ENCODE measurements around the gene MRPL52. TPM values are rescaled to one million over a fixed set of nuclear protein-coding genes. Genes with fewer than 3 reads are reported as not detected.

MRPL52 gene
- total RNA-seq, 6 experiments from 2014 or later = 135 to 195 (median 167) TPM

DNA sequence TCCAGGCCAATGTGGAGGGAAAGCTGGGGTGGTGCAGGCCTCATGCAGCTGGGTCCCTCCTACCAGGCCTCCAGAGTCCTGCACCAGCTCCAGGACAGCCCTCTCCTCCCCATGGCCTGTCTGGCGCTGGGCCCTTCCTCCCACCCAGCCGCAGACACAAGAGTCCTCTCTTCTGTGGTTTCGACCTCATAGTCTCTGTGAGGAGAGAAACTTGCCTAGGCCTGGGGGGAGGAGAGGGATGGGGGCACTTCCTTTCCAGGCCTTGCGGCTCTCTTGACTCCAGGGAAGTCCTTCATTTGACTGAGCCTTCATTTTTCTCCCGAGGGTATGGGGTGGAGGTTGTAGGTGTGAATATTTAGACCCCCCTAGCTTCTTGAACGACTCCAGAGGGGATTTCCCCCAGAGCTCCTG lies 8.9 kb downstream of the MRPL52 start:
- H3K27me3 Mint-ChIP-seq (ENCODE audit: insufficient read depth) = peaks cover 2% of the 10 kb centered on the region
- TF ChIP-seq, protein P1, sequence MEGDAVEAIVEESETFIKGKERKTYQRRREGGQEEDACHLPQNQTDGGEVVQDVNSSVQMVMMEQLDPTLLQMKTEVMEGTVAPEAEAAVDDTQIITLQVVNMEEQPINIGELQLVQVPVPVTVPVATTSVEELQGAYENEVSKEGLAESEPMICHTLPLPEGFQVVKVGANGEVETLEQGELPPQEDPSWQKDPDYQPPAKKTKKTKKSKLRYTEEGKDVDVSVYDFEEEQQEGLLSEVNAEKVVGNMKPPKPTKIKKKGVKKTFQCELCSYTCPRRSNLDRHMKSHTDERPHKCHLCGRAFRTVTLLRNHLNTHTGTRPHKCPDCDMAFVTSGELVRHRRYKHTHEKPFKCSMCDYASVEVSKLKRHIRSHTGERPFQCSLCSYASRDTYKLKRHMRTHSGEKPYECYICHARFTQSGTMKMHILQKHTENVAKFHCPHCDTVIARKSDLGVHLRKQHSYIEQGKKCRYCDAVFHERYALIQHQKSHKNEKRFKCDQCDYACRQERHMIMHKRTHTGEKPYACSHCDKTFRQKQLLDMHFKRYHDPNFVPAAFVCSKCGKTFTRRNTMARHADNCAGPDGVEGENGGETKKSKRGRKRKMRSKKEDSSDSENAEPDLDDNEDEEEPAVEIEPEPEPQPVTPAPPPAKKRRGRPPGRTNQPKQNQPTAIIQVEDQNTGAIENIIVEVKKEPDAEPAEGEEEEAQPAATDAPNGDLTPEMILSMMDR (IDR thresholded peaks at IDR 0.05) = no peak
- peaks cover 38% of the 10 kb centered on the region for H3K36me3 Mint-ChIP-seq (ENCODE audit: low read depth)
- peak; percentile 61 for DNase-seq
- peak overlapping the region; percentile 99 for H3K4me3 Mint-ChIP-seq
- peak overlapping the region; percentile 93 for H3K27ac Mint-ChIP-seq
- peaks cover 44% of the 10 kb centered on the region for H3K4me1 Mint-ChIP-seq (ENCODE audit: low read depth)
- H3K9me3 Mint-ChIP-seq = no peaks in the 10 kb centered on the region

DNA sequence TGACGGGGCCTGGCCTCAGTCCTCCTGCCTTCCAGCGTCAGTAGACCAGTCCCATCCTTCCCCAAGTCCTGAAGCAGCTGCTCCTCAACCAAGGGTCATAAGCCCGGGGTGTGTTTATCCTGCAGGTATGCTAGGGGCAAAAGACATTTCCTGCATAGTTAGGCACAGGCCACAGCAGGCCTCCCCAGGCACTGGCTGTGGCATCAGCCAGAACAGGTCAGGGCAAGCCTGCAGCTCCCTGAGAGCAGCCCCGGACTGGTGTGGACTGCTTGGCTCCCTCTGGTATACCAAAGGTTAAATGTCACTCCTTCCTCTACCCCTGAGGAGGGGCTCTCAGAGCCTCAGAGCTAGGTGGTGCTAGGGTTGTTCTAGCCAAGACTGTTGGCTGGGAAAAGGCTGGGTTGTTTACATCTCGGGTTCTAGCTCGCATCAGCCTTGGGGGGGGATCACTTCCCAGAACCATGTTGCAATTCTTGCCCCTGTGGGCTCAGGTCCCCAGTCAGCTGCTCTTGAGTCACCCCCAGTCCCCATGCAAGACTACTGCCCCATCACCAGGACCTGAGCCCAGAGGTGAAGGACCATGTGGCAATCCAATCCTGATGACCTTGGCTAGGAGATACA lies 9.6 kb downstream of the MRPL52 start:
- peaks cover 40% of the 10 kb centered on the region for H3K36me3 Mint-ChIP-seq (ENCODE audit: low read depth)
- H3K27me3 Mint-ChIP-seq (ENCODE audit: insufficient read depth) = peaks cover 2% of the 10 kb centered on the region
- no peaks in the 10 kb centered on the region for H3K9me3 Mint-ChIP-seq
- H3K27ac Mint-ChIP-seq = peak overlapping the region; percentile 93
- no peak for DNase-seq
- peak overlapping the region; percentile 99 for H3K4me3 Mint-ChIP-seq
- TF ChIP-seq, protein P1 (IDR thresholded peaks at IDR 0.05) = no peak
- H3K4me1 Mint-ChIP-seq (ENCODE audit: low read depth) = peaks cover 44% of the 10 kb centered on the region

DNA sequence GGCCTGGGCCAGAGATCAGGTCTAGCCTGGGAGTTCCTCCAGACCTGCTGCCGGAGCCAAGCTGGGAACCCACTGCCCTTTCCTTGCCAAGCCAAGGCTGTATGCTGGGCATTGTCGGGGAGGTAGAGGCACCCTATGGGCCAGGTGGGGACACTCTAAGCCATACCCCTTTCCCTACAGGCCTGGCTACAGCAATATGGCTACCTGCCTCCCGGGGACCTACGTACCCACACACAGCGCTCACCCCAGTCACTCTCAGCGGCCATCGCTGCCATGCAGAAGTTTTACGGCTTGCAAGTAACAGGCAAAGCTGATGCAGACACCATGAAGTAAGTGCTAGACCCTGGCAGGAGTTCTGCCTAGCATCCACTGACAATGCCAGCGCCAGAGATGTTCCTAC lies 11.6 kb downstream of the MRPL52 start:
- peaks cover 54% of the 10 kb centered on the region for H3K36me3 Mint-ChIP-seq (ENCODE audit: low read depth)
- no peak overlapping the region for H3K4me3 Mint-ChIP-seq
- peaks cover 2% of the 10 kb centered on the region for H3K27me3 Mint-ChIP-seq (ENCODE audit: insufficient read depth)
- no peak for DNase-seq
- H3K9me3 Mint-ChIP-seq = no peaks in the 10 kb centered on the region
- H3K4me1 Mint-ChIP-seq (ENCODE audit: low read depth) = peaks cover 45% of the 10 kb centered on the region
- TF ChIP-seq, protein P1 (IDR thresholded peaks at IDR 0.05) = no peak
- H3K27ac Mint-ChIP-seq = peak overlapping the region; percentile 93

DNA sequence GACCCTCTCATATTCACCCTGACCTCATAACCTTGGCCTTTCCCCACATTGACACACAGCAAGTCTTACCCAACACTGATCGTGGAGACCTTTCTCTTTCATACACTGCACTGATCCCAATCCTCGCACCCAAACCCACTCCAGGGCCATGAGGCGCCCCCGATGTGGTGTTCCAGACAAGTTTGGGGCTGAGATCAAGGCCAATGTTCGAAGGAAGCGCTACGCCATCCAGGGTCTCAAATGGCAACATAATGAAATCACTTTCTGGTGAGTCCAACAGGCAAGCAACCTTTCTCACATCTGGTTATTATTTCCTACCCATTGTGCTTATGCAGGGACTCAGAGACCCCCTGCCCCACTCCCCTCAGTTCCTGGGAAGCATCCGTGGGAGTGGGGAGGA lies 12.1 kb downstream of the MRPL52 start:
- Mint-ChIP-seq H3K27ac (peak overlapping the region; percentile 93), H3K4me3 (no peak overlapping the region), H3K9me3 (no peaks in the 10 kb centered on the region), H3K27me3 (ENCODE audit: insufficient read depth) (peaks cover 2% of the 10 kb centered on the region), H3K36me3 (ENCODE audit: low read depth) (peaks cover 53% of the 10 kb centered on the region), H3K4me1 (ENCODE audit: low read depth) (peaks cover 49% of the 10 kb centered on the region)
- no peak for DNase-seq
- TF ChIP-seq, protein P1 (IDR thresholded peaks at IDR 0.05) = no peak

DNA sequence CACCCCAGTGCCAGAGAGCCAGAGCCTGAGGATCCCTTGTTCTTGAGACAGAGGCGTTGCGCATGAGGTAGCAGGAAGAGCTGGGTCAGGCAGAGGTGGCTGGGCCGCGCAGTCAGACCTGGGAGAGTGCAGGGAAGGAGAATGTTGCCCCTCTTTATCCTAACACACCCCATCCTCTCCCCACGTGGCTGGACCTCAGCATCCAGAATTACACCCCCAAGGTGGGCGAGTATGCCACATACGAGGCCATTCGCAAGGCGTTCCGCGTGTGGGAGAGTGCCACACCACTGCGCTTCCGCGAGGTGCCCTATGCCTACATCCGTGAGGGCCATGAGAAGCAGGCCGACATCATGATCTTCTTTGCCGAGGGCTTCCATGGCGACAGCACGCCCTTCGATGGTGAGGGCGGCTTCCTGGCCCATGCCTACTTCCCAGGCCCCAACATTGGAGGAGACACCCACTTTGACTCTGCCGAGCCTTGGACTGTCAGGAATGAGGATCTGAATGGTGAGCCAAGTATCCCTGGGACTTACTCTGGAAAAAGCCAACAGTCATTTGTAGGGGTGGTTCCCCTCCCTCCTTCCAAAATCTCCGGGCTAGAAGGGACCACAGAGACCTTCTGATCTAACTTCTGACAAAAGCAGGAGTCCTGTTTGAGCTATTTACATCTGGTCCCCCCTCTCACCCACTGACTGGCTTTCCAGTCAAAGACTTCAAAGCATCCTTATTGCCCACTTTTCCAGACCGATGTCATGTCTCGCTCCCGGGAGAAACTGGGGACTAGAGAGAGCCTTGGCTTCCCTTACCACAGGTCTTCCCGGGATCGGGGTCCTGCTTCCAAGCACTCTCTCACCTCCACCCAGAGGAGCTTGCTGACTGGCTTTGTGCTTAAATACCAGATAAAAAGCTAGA lies 12.8 kb downstream of the MRPL52 start:
- no peak for DNase-seq
- H3K4me3 Mint-ChIP-seq = no peak overlapping the region
- H3K4me1 Mint-ChIP-seq (ENCODE audit: low read depth) = peaks cover 53% of the 10 kb centered on the region
- H3K27ac Mint-ChIP-seq = peak overlapping the region; percentile 93
- TF ChIP-seq, protein P1 (IDR thresholded peaks at IDR 0.05) = no peak
- H3K36me3 Mint-ChIP-seq (ENCODE audit: low read depth) = peaks cover 48% of the 10 kb centered on the region
- no peaks in the 10 kb centered on the region for H3K9me3 Mint-ChIP-seq
- peaks cover 2% of the 10 kb centered on the region for H3K27me3 Mint-ChIP-seq (ENCODE audit: insufficient read depth)

Measured in HFFc6 (cell line).